GM18870 (cell line): ENCODE data around the gene SEC24C.
"Not testable (repeated sequence)": the region's sequence is repeated elsewhere in the genome, so short reads cannot be mapped to it uniquely, and the experiment has no call there.

Experiments used
- ATAC-seq: cut with Tn5 transposase; IDR thresholded peaks from one replicate; pipeline ENCODE4 v1.9.1; 2021; ENCODE audit warnings: moderate library complexity; ENCODE audit not compliant: unreplicated experiment

The SEC24C gene

GRCh38 chr10:73743905-73744663, at the start of gene SEC24C:
Gene SEC24C, plus strand, starts transcription at chr10:73744372. Its CDS starts 2,461 bp downstream, at chr10:73746833.
- peak; percentile 78 for ATAC-seq

- not testable (repeated sequence) for ATAC-seq
Measured at GRCh38 chr10:73695302-73695701, 48.9 kb upstream of the SEC24C start.

- not testable (repeated sequence) for ATAC-seq
Measured at GRCh38 chr10:73697675-73698159, 46.5 kb upstream of the SEC24C start, which contains the start of gene AGAP5. Gene AGAP5, minus strand, starts transcription at chr10:73698109. Its CDS starts 354 bp downstream, at chr10:73697755.

- ATAC-seq, result not testable (repeated sequence)
Measured at GRCh38 chr10:73698819-73699218, 45.4 kb upstream of the SEC24C start.

- ATAC-seq, result not testable (repeated sequence)
Measured at GRCh38 chr10:73703924-73704323, 40.2 kb upstream of the SEC24C start.

GRCh38 chr10:73705506-73706072, 38.6 kb upstream of the SEC24C start:
- ATAC-seq, result not testable (repeated sequence)

- ATAC-seq, result not testable (repeated sequence)
Measured at GRCh38 chr10:73706488-73706887, 37.7 kb upstream of the SEC24C start.

GRCh38 chr10:73707628-73708027, 36.5 kb upstream of the SEC24C start:
- ATAC-seq, result not testable (repeated sequence)

GRCh38 chr10:73708122-73708521, 36.0 kb upstream of the SEC24C start:
- not testable (repeated sequence) for ATAC-seq

GRCh38 chr10:73711683-73712082, 32.5 kb upstream of the SEC24C start:
- not testable (repeated sequence) for ATAC-seq

GRCh38 chr10:73713912-73714311, 30.3 kb upstream of the SEC24C start:
- ATAC-seq, result not testable (repeated sequence)

- ATAC-seq, result not testable (repeated sequence)
Measured at GRCh38 chr10:73714483-73714882, 29.7 kb upstream of the SEC24C start.

GRCh38 chr10:73715179-73716156, 28.7 kb upstream of the SEC24C start:
- ATAC-seq, result not testable (repeated sequence)

GRCh38 chr10:73716251-73716650, 27.9 kb upstream of the SEC24C start:
- ATAC-seq, result no peak

- ATAC-seq, result no peak
Measured at GRCh38 chr10:73717556-73717955, 26.6 kb upstream of the SEC24C start.

GRCh38 chr10:73720561-73720960, 23.6 kb upstream of the SEC24C start:
- not testable (repeated sequence) for ATAC-seq

GRCh38 chr10:73723516-73723915, 20.7 kb upstream of the SEC24C start:
- ATAC-seq, result no peak

GRCh38 chr10:73729781-73730152, 14.4 kb upstream of the SEC24C start:
- ATAC-seq, result not testable (repeated sequence)

- no peak for ATAC-seq
Measured at GRCh38 chr10:73730153-73730906, 13.8 kb upstream of the SEC24C start.
